CD4-positive, alpha-beta T cell treated with Interleukin-4 for 1 hour (primary cell): ENCODE measurements around the gene ATP6V1B1.

Source experiments
- DNase-seq, 2 donors: peaks; one replicate each; pipeline ENCODE4 v3.0.0-alpha.2; 2020 to 2022

The ATP6V1B1 gene

DNA sequence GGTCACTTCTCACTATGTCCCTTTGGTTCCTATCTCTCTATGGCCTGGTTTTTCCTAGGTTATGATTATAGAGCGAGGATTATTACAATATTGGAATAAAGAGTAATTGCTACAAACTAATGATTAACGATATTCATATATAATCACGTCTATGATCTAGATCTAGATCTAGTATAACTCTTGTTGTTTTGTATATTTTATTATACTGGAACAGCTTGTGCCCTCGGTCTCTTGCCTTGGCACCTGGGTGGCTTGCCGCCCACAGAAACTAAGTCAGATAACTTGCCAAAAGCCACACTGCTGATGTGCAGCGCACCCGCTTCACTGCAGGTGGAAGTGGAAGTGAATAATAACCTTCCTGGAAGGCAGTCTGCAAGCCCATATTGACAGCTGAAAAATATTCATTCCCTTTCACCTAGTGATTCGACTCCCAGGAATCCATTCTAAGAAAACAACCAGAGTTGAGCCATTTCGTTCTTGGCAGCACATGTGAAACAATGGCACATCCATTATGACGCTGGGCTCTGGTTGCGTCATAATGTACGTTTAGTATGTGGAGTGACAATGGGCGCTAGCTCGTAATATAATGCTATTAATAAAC lies 42.0 kb downstream of the ATP6V1B1 start:
- peak; percentile 33 to 40 for DNase-seq

DNA sequence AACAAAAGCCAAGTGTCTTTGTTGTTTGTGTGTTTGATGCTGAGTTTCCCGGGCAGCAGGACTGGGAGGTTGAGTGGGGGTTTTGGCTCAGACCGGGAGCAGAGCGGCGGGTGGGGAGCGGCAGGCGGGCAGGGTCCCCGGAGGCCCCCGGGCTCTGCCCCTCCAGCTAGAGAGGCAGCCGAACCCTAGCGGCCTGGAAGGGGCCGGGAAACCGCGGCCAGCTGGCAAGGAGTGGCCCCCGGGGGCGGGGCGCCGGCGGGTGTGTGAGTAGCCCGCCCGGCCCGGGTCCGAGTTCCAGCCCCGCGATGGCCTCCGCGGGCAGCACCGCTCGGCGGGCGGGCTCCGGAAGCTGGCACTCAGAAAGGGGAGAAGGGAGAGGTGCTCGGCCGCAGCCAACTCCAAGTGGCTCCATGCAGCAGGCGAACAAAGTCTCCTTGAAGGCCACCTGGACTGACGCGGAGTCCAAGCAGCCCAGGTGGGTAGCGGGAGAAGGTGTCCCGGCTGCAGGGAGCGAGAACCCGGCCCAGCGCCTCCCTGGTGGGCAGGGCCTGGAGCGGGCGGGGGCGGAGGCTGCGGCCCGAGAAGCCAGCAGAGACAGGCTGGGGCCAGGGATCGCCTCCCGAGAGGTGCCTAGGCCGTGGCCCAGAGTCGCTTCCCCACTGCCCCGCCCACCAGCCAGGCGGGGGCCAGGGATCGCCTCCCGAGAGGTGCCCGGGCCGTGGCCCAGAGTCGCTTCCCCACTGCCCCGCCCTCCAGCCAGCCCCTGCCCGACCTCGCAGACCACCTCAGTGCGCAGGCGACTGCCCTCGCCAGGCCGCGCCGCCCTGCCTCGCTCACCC lies 42.9 kb downstream of the ATP6V1B1 start, which contains the start of gene ANKRD53:
Gene ANKRD53, plus strand, starts transcription at position 290 of the 839 bp plus-strand sequence. Its CDS starts 16 bp downstream, at position 306.
- no peak for DNase-seq

DNA sequence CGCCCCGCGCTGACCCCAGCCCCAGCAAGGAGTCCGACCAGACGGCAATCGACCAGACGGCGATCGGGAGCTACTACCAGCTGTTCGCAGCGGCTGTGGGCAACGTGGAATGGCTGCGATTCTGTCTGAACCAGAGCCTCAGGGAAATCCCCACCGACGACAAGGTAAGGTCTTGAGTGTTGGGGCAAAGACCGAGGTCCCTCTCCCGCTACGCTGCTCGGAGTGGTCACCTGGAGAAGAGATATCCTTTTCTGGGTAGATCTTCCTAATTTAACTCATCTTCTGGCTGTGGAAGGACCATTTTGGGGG lies 43.4 kb downstream of the ATP6V1B1 start:
- no peak for DNase-seq

DNA sequence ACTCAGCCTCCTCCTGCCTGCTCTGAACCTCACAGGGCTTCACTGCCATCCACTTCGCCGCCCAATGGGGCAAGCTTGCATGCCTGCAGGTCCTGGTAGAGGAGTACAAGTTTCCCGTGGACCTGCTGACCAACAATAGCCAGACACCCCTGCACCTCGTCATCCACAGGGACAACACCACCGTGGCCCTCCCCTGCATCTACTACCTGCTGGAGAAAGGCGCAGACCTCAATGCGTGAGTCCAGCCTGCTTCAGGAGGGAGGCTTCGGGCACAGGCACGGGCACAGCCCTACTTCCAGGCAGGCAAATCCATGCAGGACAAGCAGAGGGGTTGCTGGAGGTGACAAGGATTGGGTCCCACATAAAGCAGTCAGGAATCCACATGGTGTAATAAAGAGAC lies 43.9 kb downstream of the ATP6V1B1 start:
- no peak for DNase-seq

DNA sequence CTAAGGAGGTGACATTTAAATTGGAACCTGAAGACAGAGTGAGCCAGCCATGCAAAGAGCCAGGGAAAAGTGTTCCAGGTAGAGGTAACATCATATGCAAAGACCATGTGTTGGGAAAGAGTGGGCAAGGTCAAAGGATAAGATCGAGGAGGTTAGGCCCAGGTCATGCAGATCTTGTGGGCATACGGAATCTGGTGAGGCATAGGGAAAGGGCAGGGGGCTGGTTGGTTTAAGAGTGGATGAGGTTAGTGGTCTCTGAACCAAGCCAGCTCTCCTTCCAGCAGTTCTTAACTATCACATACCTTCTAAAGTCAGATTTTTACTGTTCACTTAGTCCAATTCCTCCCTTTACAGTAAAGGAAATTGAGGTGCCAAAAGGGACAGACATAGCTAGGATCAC lies 45.7 kb downstream of the ATP6V1B1 start:
- DNase-seq, result no peak

DNA sequence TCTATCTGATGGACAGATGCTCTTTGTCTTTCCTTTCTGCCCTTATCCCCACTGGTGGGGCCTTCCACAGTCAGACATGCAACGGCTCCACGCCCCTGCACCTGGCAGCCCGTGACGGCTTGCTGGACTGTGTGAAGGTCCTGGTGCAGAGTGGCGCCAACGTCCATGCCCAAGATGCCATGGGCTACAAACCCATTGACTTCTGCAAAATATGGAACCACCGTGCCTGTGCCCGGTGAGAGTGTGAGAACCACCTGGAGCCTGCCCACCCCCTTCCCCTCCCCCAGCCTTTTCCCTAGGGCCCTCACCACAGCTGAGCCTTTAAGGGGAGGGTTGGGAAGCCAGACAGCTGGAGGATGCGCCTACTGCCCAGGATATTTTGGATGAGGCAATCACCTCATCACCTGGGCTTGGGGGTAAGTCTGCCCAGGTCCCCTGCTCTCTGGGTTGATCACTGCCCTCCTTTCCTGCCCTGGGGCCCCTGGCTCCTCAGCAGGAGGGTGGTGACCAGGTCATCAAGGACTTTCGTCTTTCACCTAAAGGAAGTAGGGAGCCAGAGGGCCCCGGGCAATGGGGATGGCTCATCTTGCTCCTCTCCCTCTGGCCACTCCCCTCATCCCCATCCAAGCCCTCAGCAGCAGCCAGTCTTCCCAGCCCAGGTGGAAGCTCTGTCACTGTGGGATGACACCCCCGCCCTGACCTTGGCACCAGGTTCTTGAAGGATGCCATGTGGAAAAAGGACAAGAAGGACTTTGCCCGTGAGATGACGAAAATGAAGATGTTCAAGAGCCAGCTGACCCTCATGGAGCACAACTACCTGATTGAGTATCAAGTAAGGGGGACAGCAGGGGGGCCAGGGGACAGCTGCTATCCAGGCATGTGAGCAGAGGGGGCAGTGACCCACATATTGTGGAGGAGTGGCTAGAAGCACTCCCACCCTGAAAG lies 46.4 kb downstream of the ATP6V1B1 start:
- DNase-seq, result peak in 1 of 2 donors; percentile 10

DNA sequence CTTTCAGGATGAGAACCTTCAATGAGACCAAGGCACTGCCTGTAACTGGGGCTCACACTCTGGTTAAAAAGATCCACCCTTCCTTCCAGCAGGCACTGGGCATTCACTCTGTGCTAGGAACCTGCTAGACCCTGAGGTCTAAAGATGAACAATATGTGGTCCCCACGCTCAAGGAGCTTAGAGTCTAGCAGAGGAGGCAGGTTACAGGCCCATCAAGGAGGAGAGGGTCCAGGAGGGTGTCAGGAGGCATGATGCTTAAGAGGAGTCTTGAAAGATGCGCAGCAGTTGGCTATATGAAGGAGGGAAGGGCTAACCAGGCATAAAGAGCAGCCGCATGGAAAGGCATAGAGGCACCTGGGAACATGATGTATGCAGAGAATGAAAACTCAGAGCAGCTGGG lies 47.3 kb downstream of the ATP6V1B1 start:
- DNase-seq, result peak in 1 of 2 donors; percentile 1

DNA sequence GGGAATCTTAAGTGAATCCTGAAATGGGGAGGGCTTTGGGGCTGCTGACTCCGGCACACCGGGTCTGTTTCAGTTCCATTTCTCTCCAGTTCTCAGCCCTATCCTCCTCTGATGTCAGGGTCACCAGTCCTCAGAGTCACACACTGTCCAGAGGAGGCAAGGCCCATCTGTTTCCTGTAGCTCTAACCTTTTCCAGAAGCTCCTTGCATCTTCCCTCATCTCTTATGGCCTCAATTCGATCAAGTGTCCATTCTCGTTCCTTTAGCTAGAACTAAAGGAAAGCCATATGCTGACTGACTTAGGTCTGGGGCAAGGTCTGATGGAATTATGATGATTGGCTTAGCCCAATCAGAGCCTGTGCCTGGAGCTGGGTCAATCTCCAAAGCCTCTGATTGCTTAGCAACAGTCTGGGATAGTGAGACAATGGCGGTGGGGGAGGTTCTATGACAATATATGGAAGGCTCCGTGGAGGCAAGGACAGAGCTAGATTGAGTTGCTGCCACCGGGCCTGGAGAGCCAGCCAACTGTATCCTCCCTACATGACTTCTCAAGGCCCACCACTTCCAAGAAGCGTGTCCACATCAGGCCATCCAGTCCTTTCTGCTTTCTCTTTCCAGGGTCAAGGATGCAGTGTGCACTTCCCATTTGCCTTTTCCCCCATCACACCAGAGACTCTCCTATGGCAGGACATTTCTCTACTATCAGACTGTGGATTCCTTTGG lies 48.0 kb downstream of the ATP6V1B1 start:
- peak in 1 of 2 donors; percentile 4 for DNase-seq

DNA sequence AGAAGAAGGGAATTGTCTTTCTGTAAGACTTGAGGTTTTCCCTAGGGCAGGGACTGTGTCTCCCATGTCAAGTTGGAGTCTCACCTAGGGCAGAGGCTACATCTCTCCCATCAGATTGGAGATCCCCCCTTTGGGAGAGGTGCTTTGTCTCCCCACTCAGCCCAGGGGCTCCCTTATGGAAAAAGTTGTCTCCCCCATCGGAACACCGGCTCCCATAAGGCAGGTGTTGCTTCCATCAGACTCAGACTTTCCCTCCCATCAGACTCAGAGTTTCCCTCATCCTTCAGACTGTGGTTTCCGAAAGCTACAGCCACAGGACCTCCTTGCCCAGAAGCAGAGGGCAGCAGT lies 48.5 kb downstream of the ATP6V1B1 start:
- DNase-seq, result peak in 1 of 2 donors; percentile 7

DNA sequence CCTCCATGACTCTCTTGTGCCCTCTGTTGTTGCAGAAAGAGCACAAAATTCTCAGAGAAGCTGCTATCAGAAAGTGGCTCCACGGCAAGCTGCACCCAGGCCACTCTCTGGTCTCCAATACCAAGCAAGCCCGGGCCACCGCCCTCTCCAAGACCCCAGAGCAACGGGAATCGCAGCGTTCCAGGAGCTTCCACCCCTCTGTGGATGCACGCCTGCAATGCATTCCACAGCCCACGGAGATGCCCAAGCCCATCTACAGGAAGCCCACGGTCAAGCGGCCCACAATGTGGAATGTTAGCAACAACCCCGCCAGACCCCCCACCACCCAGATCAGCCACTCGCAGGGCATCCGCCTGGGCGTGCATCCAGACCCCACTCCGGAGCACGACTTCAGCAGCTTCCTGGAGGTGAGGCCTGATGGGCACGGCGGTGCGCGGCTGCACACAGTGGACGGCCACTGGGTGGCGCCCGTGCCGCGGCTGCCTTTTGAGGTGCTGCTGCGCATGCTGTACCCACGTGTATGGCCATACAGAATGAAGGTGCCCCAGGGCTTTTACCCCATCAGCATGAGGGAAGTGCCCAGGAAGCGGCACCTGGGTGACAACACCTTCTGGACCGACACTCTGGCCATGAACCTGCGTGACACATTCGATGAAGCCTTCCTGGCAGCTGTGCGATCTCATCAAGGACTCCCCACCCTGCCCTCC lies 49.0 kb downstream of the ATP6V1B1 start:
- DNase-seq, result peak; percentile 81 to 82

DNA sequence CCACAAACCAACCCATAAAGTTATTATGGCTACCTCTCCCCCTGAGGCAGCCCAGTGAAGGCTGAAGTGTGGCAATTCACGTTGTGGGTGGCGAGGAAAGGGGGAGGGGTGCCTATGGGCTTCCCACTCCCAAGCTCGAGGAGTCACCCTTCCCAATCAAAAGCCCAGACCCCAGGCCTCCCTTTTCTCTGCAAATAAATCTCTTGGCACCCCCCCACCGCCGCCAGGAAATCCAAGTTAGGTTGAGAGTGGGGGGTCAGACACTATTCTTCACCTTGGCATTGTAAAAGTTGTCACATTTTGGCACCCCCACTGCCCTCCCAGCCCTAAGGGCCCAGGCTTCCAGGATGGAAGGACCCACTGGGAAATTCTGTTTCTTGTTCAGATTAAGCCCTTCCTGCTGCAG lies 49.6 kb downstream of the ATP6V1B1 start:
- peak in 1 of 2 donors; percentile 9 for DNase-seq

DNA sequence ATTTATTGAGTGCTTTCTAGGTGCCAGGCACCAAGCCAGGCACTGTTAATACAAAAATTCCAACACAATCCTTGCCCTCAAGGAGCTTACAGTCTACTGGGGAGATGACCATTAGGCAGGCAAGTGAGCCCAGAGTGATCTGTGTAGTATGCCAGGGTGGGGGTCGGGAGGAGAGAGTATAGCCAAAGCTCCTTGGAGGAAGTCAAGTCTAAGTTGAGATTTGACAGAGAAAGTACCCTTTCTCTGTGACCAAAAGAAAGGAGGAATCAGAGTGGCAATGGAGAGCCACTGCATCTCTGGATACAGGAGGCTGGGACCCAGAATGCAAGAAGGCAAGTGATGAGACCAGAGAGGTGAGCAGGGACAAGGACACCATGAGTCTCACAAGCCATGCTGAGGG lies 50.3 kb downstream of the ATP6V1B1 start:
- DNase-seq, result no peak

DNA sequence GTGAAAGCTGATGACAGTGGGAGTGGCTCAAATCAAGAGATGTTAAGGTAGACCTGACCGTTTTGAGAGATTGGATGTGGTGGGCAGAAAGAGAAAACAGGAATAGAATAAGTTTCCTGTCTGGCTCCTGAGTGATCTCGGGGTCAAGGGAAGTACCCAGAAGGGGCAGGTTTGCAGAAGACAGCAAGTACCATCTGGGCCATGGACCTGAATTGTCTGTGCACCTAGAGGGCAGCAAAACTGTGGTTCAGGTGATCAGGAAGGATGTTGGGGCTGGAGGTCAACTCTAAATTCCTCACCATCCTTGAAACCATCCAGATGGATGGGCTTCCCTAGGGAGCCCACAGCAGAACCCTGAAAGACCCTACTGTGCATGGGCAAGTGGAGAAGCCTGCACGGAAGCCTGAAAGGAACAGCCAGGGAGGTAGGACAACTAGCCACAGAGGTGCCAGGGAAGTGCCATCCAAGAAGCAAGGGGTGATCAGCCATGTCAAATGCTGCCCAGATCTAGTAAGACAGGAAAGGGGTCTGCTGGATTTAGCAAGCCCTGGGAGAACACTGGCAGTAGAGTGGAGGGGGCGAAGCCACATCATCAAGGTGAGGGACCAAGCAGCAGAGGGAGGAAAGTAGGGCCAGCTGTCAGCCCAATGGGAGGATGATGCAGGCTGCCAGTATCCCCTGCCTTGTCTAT lies 50.9 kb downstream of the ATP6V1B1 start:
- DNase-seq, result peak in 1 of 2 donors; percentile 7

DNA sequence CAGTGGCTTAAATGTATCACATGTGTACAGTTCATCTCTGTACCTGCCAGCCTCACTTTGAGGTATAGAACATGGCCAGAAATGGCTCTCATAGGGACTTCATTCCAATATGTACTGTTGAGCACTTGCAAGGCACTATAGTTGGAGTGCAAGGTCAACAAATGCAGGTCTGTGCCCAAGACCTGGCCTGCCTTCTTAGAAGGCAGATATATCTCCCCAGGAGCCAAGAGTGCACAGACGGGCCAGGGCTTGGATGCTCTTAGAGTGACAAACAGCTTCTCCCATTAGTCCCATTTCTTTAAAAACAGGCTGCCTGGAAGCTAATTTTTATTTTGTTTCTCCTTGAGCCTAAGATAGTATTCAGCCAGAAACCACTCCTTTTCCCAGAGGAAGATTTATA lies 51.7 kb downstream of the ATP6V1B1 start:
- no peak for DNase-seq

DNA sequence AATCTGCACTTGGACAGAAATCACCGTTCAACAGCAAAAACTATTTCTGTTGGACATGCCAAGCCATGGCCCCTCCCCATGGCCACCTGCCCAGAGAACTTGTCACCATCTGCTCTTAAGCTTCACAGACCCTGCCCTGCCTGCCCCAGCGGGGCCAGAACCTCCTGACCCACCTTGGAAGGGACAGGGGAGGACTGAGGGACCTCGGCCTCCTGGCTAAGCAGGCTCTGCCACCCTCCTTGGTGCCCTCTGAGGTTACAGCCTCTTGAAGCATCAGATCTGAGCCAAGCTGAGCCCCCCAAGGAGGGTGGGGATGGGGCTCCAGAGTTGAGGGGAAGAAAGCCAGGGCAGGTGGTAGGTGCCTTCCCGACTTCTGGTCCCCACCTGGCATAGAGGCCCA lies 52.5 kb downstream of the ATP6V1B1 start:
- no peak for DNase-seq

DNA sequence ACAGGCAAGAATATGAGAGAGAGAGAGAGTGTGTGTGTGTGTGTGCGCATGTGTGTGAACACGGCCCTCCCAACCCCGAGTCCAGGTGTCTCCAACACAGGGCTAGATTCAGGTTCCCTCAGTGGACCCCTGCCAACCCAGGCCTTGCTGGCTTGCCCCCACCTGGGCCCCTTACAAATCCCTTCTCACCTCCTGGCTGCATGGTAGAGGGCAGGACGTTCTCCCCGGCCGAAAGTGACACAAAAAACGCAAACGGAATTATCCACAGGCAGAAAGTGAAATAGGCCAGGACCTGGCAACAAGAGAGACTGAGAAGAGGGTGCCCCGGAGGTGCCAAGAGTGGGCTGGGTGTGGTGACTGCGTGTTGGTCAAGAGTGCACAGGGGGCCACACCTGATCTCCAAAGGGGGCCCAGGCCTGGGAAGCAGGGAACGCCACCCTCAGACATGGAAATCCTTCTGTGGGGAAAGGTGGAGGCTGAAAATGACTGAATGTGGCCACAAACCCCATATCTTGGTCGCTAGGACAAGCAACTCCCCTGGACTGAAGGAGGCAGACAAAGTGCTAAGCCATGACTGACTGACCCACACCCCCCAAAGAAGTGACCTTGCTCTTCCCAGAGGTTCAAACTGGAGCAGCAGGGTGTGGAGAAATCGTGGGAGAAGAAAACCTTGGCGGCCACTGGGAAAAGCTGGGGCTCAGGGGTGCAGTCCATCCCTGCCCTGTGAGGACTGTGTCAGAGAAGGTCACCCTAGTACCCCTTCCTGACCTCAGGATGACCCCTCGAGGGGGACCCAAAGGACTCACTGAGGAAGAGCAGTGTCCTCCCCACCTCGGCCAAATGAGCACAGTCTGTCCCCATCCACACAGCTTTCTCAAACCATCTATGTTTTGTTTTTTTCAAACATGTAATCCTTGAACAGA lies 53.3 kb downstream of the ATP6V1B1 start:
- DNase-seq, result no peak

DNA sequence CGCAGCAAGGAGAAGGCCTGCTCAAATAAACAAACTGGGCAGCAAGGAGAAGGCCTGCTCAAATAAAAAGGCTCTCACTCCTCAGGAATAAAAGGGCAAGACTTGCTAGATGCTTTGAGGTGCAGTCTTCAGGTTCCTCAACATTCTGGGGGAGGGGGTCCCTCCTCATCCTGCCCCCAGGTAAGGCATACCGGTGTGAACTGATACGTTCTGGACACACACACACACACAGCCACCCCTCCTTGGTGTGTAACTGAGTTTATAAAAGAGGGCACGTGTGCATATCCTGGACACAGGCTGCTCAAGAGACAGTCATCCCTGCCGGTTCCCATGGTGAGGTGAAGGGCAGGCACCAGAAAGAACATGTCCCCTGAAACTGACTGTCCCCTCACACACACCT lies 54.5 kb downstream of the ATP6V1B1 start:
- DNase-seq, result no peak

DNA sequence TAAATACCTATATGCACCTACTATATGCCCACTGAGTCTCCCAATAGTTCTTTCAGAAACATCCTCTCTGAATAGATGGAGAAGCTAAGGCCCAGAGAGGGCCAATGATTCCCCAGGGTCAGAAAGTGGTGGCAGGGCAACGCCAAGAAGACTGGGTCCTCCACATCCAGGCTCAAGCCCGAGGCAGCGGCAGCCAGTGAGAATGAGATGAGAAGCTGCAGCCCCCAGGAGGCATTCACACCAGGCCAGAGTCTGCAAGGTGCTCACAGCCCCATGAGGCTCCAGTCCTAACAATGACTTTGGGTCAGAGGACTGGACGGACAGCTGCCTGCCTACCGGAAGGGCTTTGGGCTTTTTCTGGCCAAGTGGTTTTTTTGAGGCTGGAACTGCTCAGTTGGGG lies 55.4 kb downstream of the ATP6V1B1 start:
- DNase-seq, result no peak

DNA sequence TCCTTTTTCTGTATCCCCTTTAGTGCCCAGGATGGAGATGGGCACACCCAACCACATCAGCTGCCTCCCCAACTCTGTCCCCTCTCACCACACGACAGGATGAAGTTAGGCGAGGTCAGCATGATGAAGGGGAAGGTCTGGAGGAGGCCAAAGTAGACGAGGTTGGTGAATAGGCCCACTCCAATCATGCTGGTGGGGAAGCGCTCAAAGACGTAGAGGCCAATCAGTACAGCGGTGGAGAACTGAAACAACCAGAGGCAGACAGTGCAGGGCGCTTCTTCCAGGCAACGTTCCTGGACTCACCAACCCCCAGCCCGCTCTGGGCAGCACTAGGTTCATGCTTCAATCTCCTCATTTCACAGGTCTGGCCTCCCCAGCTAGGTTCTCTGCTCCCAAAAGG lies 56.0 kb downstream of the ATP6V1B1 start:
- DNase-seq, result no peak
